Activated CD8-positive, alpha-beta T cell treated with anti-CD3 and anti-CD28 coated beads for 36 hours (primary cell): ENCODE data around the gene NCOR2. TPM values are rescaled to one million over a fixed set of nuclear protein-coding genes. Genes with fewer than 3 reads are reported as not detected.

Experiments used
- ATAC-seq: fragments of 200-7000 bp; cut with Tn5 transposase; one replicate; pipeline ENCODE4 v1.10.0; 2021; ENCODE audit warnings: mild to moderate bottlenecking, moderate library complexity
- CTCF ChIA-PET: fragments of 350-600 bp; sonication (Branson Sonifier 250); formaldehyde crosslinking; loops from one replicate; lab custom pipeline; 2021; ENCODE audit warnings: antibody characterized with exemption; lab: Charles Lee
- POLR2A ChIA-PET: fragments of 350-600 bp; sonication (Branson Sonifier 250); formaldehyde crosslinking; loops from one replicate; lab custom pipeline; 2021; ENCODE audit warnings: antibody characterized with exemption; lab: Charles Lee
- DNase-seq: peaks from one replicate; pipeline ENCODE4 v3.0.0-alpha.2; 2020
- H3K27ac Mint-ChIP-seq: one replicate; pipeline ENCODE4 v1.8.0; 2021; ENCODE audit warnings: mild to moderate bottlenecking, mixed read lengths
- H3K27me3 Mint-ChIP-seq: one replicate; pipeline ENCODE4 v1.8.0; 2021; ENCODE audit warnings: mixed read lengths
- H3K36me3 Mint-ChIP-seq: one replicate; pipeline ENCODE4 v1.8.0; 2021; ENCODE audit warnings: low read depth, mixed read lengths
- H3K4me1 Mint-ChIP-seq: one replicate; pipeline ENCODE4 v1.8.0; 2021; ENCODE audit warnings: low read depth, mixed read lengths
- H3K4me3 Mint-ChIP-seq: one replicate; pipeline ENCODE4 v1.8.0; 2021; ENCODE audit warnings: mild to moderate bottlenecking, moderate library complexity, mixed read lengths
- H3K9me3 Mint-ChIP-seq: one replicate; pipeline ENCODE4 v1.8.0; 2021; ENCODE audit warnings: mixed read lengths
- CTCF ChIP-seq: fragments of 200-600 bp; IDR thresholded peaks from one replicate; pipeline ENCODE4 v1.8.0; 2022; ENCODE audit warnings: antibody characterized with exemption, mild to moderate bottlenecking
- intact Hi-C: fragments of 100-400 bp; cut with micrococcal nuclease; formaldehyde crosslinking; loops from one replicate; pipeline ENCODE4 v1.10.0; 2022
- total RNA-seq, 2 experiments: library from RNA; stranded (reverse); gene quantifications; one replicate each; pipeline ENCODE4 v1.2.3, GENCODE V29; 2021

The NCOR2 gene
- total RNA-seq, 2 experiments from 2014 or later = 105 to 110 TPM

GRCh38 chr12:124531906-124532305 is 35.5 kb downstream of the NCOR2 start:
- Mint-ChIP-seq H3K4me1 (peaks cover 19% of the 10 kb centered on the region), H3K27ac (no peak overlapping the region), H3K36me3 (peaks cover 16% of the 10 kb centered on the region), H3K4me3 (no peak overlapping the region), H3K9me3 (no peaks in the 10 kb centered on the region), H3K27me3 (no peaks in the 10 kb centered on the region)
- ATAC-seq (no peak), DNase-seq (no peak)
- intact Hi-C loops = no loop called here
- CTCF ChIA-PET = no interaction called here
- POLR2A ChIA-PET = interaction anchor here (0.6 kb wide), 1 partner anchor 383 kb away, joined by 3 read pairs; the partner anchor contains the start of gene UBC
- TF ChIP-seq CTCF = no peak

- Mint-ChIP-seq H3K27ac (no peak overlapping the region), H3K4me3 (no peak overlapping the region), H3K27me3 (no peaks in the 10 kb centered on the region), H3K4me1 (peaks cover 13% of the 10 kb centered on the region), H3K36me3 (peaks cover 16% of the 10 kb centered on the region), H3K9me3 (no peaks in the 10 kb centered on the region)
- no peak for ATAC-seq
- ChIA-PET POLR2A (no interaction called here), CTCF (no interaction called here)
- intact Hi-C loops = no loop called here
- TF ChIP-seq CTCF = no peak
- DNase-seq = no peak
Observed at GRCh38 chr12:124531281-124531745, 36.1 kb downstream of the NCOR2 start.

GRCh38 chr12:124530637-124531263 is 36.7 kb downstream of the NCOR2 start:
- POLR2A ChIA-PET = no interaction called here
- Mint-ChIP-seq H3K9me3 (no peaks in the 10 kb centered on the region), H3K4me3 (no peak overlapping the region), H3K36me3 (peaks cover 16% of the 10 kb centered on the region), H3K4me1 (peaks cover 10% of the 10 kb centered on the region), H3K27ac (no peak overlapping the region), H3K27me3 (no peaks in the 10 kb centered on the region)
- CTCF ChIA-PET = interaction anchor here (0.8 kb wide), 1 partner anchor 15 kb away, joined by 3 read pairs; no protein-coding TSS in a partner anchor
- intact Hi-C loops = no loop called here
- DNase-seq (no peak), ATAC-seq (no peak)
- no peak for TF ChIP-seq CTCF

GRCh38 chr12:124529565-124530276 is 37.7 kb downstream of the NCOR2 start:
- Mint-ChIP-seq H3K27me3 (no peaks in the 10 kb centered on the region), H3K4me3 (no peak overlapping the region), H3K36me3 (peaks cover 13% of the 10 kb centered on the region), H3K4me1 (peaks cover 8% of the 10 kb centered on the region), H3K27ac (no peak overlapping the region), H3K9me3 (no peaks in the 10 kb centered on the region)
- ATAC-seq (no peak), DNase-seq (no peak)
- no peak for TF ChIP-seq CTCF
- POLR2A ChIA-PET = no interaction called here
- CTCF ChIA-PET = interaction anchor here (0.7 to 0.8 kb wide), 2 partner anchors 16 to 237 kb away, joined by 3 to 4 read pairs; no protein-coding TSS in a partner anchor
- intact Hi-C loops = no loop called here
